CD4-positive, alpha-beta T cell treated with Interleukin-10 for 1 hour (primary cell): ENCODE measurements around the gene PFKFB1.
A peak's percentile ranks its signal among the peaks of the same experiment; 100 is the strongest.

Experiments used
- DNase-seq: peaks from one replicate; pipeline ENCODE4 v3.0.0-alpha.2; 2020

The PFKFB1 gene

DNA sequence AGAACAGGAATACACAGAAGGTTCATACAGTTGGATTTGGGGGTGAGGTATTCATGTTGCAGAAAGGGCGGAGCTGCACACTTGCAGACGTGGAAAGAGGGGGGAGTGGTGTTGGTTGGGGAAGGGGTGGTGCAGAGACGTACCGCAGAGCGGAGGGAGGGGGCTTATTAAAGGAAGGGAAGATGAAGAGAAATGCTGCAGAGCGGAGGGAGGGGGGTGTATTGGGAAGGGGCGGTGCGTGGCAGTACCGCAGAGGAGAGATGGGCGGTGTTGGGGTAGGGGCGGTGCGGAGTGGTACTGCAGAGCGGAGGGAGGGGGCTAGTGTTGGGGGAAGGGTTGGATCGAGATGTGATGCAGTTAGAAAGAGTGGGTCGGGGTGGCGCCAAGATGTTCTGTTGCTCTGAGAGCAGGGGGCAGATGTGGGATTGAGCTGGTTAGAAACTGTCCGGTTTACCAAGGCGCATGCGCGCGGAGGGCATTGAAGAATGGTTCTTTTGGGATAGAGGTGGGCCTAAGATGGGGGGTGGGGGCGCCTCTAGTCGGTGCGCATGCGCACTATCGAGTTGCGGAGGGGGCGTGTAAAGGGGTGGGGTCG, 72.5 kb downstream of the PFKFB1 start:
- DNase-seq: peak; percentile 54

DNA sequence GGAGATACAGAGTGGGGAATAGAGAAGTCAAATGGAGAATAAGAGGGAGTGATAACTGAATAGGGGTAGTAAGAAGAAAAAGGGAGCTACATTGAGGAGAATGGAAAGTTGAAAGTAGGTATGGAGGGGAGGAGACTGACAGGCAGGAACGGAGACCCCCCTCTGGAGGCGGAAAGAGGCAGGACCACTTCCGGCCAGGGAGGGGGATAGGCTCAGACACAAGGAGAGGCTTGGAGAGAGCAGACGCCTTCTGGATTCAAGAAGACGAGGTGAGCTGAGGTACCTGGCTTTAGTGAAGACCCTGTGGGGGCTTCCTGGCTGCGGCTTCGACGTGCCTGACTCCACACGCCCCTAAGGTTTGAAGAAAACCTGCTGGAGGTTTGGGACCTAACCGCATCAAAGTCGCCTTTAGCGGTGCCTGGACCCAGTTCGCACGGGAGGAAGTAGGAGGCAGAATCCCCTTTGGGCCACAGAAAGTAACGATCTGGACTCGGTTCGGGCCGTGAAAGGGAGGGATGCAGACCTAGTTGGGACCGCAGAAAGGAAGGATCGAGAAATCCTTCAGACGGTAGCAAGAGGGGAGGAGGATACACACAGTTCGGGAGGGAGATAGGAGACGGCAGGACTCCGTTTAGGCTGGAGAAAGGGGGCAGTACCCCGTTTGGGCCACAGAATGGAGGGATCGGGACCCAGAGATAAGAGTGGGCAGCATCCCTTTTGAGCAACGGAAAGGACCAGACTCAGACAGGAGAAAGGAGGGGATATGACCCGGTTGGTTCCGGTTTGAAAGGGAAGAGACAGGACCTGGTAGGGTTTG, 73.2 kb downstream of the PFKFB1 start, which contains the start of gene TRO:
Gene TRO (plus strand): TSS at position 215 of the 817 bp plus-strand sequence. CDS start 1,423 bp downstream, outside the sequence.
- DNase-seq: no peak

GRCh38 chrX:54909941-54910340, 84.0 kb downstream of the PFKFB1 start:
- no peak for DNase-seq

- no peak for DNase-seq
These were observed 99.8 kb downstream of the PFKFB1 start for GRCh38 chrX:54894159-54894558.

GRCh38 chrX:54891573-54891972, 102.4 kb downstream of the PFKFB1 start:
- DNase-seq: peak; percentile 52

DNA sequence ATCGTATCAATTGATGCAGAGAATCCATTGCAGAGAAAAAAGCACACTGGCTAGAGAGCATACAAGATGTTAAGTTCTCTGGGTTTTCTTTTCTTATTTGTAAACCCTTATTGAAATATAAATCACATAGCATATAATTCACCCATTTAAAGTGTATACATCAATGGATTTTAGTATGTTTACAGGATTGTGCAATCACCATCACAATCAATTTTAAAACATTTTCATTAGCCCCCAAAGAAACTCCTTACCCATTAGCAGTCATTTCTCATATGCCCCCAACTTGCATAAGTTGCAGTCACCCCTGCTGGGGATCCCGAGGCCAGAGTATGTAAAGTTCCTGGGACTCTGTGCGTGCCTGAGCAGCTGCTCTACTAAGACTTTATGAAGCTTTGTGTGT, 108.2 kb downstream of the PFKFB1 start:
- no peak for DNase-seq
